Measurements from ENCODE around the gene PIEZO1. TPM values are rescaled to one million over a fixed set of nuclear protein-coding genes. Genes with fewer than 3 reads are reported as not detected.

The PIEZO1 gene
- total and polyA plus RNA-seq, 10 of the 15 experiments (the other 5 are each of a cell fraction or from before 2014, with no cell fraction given) = 1.3 to 169 (median 33.4) TPM

GRCh38 chr16:88810912-88811768 is 26.1 kb upstream of the PIEZO1 start (continued):
- TF ChIP-seq HSF1 (IDR thresholded peaks at IDR 0.05; ENCODE audit: low read depth, low read length) = no peak
- no peak for TF ChIP-seq ZNF207 (IDR thresholded peaks at IDR 0.05; ENCODE audit: borderline replicate concordance)
- TF ChIP-seq E4F1 (IDR thresholded peaks at IDR 0.05; ENCODE audit: borderline replicate concordance, partially characterized antibody) = peak; percentile 89
- TF ChIP-seq FOXM1 (IDR thresholded peaks at IDR 0.05; ENCODE audit: low read depth, low read length) = no peak
- no peak for TF ChIP-seq TCF7 (IDR thresholded peaks at IDR 0.05; ENCODE audit: borderline replicate concordance)
- TF ChIP-seq JUND (IDR thresholded peaks at IDR 0.05; ENCODE audit: low read depth, low read length) = no peak
- TF ChIP-seq PBX3 (IDR thresholded peaks at IDR 0.05; ENCODE audit: insufficient replicate concordance, low read depth, low read length) = no peak
- TF ChIP-seq RELA (IDR thresholded peaks at IDR 0.05; ENCODE audit: borderline replicate concordance, partially characterized antibody) = peak; percentile 30
- no peak for TF ChIP-seq CHD2 (IDR thresholded peaks at IDR 0.05; ENCODE audit: borderline replicate concordance, low read depth, low read length)
- TF ChIP-seq WRNIP1 (IDR thresholded peaks at IDR 0.05; ENCODE audit: borderline replicate concordance, low read depth, low read length) = no peak
- no peak for TF ChIP-seq NFYB (IDR thresholded peaks at IDR 0.05; ENCODE audit: insufficient read depth, low read depth, low read length)
- TF ChIP-seq CEBPZ (IDR thresholded peaks at IDR 0.05; ENCODE audit: low read depth, low read length) = no peak
- TF ChIP-seq ZSCAN29 (IDR thresholded peaks at IDR 0.05) = no peak
- TF ChIP-seq CBFB (IDR thresholded peaks at IDR 0.05; ENCODE audit: low read depth) = peak; percentile 32; the same call in 1 of the 2 replicates
- TF ChIP-seq RAD51 (IDR thresholded peaks at IDR 0.05) = peak; percentile 81
- no peak for TF ChIP-seq MYB (IDR thresholded peaks at IDR 0.05; ENCODE audit: borderline replicate concordance, low read depth, low read length)
- no peak for TF ChIP-seq BMI1 (IDR thresholded peaks at IDR 0.05; ENCODE audit: borderline replicate concordance)
- TF ChIP-seq ZNF217 (IDR thresholded peaks at IDR 0.05) = no peak

All from GM12878 (cell line).